ENCODE data around the gene SPATA16.

- TF ChIP-seq CTCF (IDR thresholded peaks at IDR 0.05) (no peak), POLR2A (IDR thresholded peaks at IDR 0.05) (no peak)
Measured at GRCh38 chr3:172877011-172877410, 264.0 kb downstream of the SPATA16 start.

Data from testis (tissue), 2 donors.